ENCODE results near the gene KCNF1.

DNA sequence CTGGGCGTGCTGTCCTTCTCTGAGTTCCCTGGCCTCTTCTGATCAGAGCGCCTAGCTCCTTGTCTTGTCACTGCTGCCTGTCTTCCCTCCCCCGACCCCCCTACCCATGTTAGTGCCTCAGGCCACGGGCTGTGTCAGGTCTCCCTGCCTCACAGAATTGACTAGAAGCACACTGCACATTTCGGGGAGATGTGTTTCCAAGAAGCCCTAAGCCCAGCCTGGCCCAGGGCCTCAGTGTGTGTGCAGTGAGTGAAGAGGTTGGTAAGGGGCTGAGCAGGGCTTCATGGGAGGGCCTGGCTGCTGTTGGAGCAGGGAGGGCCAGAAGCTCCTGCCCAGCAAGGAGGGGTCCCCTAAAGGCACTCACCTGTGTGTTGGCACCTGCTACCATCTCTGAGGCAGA is 13.1 kb downstream of the KCNF1 start:
- TF ChIP-seq POLR2A (IDR thresholded peaks at IDR 0.05) (no peak), EP300 (IDR thresholded peaks at IDR 0.05) (no peak)
- TF ChIP-seq, protein P1, sequence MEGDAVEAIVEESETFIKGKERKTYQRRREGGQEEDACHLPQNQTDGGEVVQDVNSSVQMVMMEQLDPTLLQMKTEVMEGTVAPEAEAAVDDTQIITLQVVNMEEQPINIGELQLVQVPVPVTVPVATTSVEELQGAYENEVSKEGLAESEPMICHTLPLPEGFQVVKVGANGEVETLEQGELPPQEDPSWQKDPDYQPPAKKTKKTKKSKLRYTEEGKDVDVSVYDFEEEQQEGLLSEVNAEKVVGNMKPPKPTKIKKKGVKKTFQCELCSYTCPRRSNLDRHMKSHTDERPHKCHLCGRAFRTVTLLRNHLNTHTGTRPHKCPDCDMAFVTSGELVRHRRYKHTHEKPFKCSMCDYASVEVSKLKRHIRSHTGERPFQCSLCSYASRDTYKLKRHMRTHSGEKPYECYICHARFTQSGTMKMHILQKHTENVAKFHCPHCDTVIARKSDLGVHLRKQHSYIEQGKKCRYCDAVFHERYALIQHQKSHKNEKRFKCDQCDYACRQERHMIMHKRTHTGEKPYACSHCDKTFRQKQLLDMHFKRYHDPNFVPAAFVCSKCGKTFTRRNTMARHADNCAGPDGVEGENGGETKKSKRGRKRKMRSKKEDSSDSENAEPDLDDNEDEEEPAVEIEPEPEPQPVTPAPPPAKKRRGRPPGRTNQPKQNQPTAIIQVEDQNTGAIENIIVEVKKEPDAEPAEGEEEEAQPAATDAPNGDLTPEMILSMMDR (IDR thresholded peaks at IDR 0.05): no peak
